Right lobe of liver (tissue), 6 donors: ENCODE results near the gene SMC4. TPM values are rescaled to one million over a fixed set of nuclear protein-coding genes. Genes with fewer than 3 reads are reported as not detected.

Experiments
- ATAC-seq, 4 donors: fragments of 200-7000 bp; cut with Tn5 transposase; one replicate each; pipeline ENCODE4 v1.9.1; 2020; ENCODE audit warnings: mild to moderate bottlenecking in 4 of 4, moderate library complexity in 4 of 4
- DNase-seq, 3 donors: peaks; one replicate each; pipeline ENCODE4 v3.0.0-alpha.2; 2020
- H3K27ac ChIP-seq, 3 donors: fragments of 200-600 bp; one replicate each; pipeline ENCODE4 v1.8.0; 2022
- H3K27me3 ChIP-seq, 2 donors: fragments of 200-600 bp; one replicate each; pipeline ENCODE4 v1.8.0; 2022
- H3K36me3 ChIP-seq, 4 donors: fragments of 200-600 bp; sonication (generic) in 1 of 4; one replicate each; pipeline versions ENCODE4 v1.5.1 to v1.8.0; 2017 to 2022; ENCODE audit warnings: control low read depth in 1 of 4
- H3K4me1 ChIP-seq, 4 donors: fragments of 200-600 bp; sonication (generic) in 1 of 4; one replicate each; pipeline versions ENCODE4 v1.5.1 to v1.8.0; 2017 to 2022; ENCODE audit warnings: control low read depth in 1 of 4
- H3K4me3 ChIP-seq, 3 donors: fragments of 200-600 bp; one replicate each; pipeline ENCODE4 v1.8.0; 2022
- H3K9me3 ChIP-seq, 4 donors: fragments of 200-600 bp; sonication (generic) in 1 of 4; one replicate each; pipeline versions ENCODE4 v1.5.1 to v1.8.0; 2017 to 2022; ENCODE audit warnings: control low read depth in 1 of 4
- POLR2A ChIP-seq: fragments of 450-650 bp; IDR thresholded peaks from one replicate; pipeline ENCODE4 v1.6.1; 2017; ENCODE audit warnings: antibody characterized with exemption, mild to moderate bottlenecking
- WGBS: methylation state at CpG from one replicate; pipeline ENCODE4 v1.1.6; 2018; ENCODE audit warnings: low coverage, low lambda C conversion rate; ENCODE audit not compliant: insufficient coverage; ENCODE audit errors: missing lambda C conversion rate; 5-methylcytosine and 5-hydroxymethylcytosine counted together
- intact Hi-C, 2 donors: fragments of 100-400 bp; cut with DNase I; formaldehyde crosslinking; loops; one replicate each; pipeline versions ENCODE4 v1.11.2 to v1.14.1; 2022
- total RNA-seq, 6 experiments: library from RNA; depleted of rRNA in 2 of 6; stranded (reverse); fragments of >200 nt in 2 of 6; fragmentation: NEBNext Ultra II Directional in 3 of 6; extraction: Animal tissue kit (Norgen Biotek cat#: 25700) in 3 of 6; gene quantifications; one replicate each; pipeline versions ENCODE4 v1.1.0 to v1.2.4, GENCODE V29; 2016 to 2023
- TF ChIP-seq, protein P1 (sequence below), 4 donors: fragments of 200-600 bp in 3 of 4; fragments of 450-650 bp in 1 of 4; IDR thresholded peaks; one replicate each; pipeline versions ENCODE4 v1.5.1 to v1.8.0; 2016 to 2022; ENCODE audit warnings: antibody characterized with exemption in 4 of 4, mild to moderate bottlenecking in 2 of 4
- donor health status: DM: no; HTN: yes; CAD: no.
- donor health status: DM: no; HTN: no; CAD: no.
- donor health status: DM: no; HTN: no; CAD: no.
- donor health status: DM: no; HTN: yes; CAD: no.
- donor health status: DM: no; HTN: yes; CAD: no.

The SMC4 gene
- total RNA-seq, 6 experiments from 2014 or later: 11.3 to 26.7 (median 18.1) TPM

GRCh38 chr3:160473978-160474377, 74.5 kb downstream of the SMC4 start:
- no peaks in the 10 kb centered on the region for H3K9me3 ChIP-seq
- intact Hi-C loops: no loop called here
- ATAC-seq (no peak), DNase-seq (no peak)
- no peak overlapping the region for H3K27ac ChIP-seq
- peaks cover 0 to 5% (median 0%) of the 10 kb centered on the region in 4 donors for H3K4me1 ChIP-seq
- no peaks in the 10 kb centered on the region for H3K27me3 ChIP-seq
- H3K4me3 ChIP-seq: no peak overlapping the region
- 44% methylated on average over 1 of the region's 1 CpG for WGBS
- H3K36me3 ChIP-seq: no peaks in the 10 kb centered on the region
- TF ChIP-seq, protein P1, sequence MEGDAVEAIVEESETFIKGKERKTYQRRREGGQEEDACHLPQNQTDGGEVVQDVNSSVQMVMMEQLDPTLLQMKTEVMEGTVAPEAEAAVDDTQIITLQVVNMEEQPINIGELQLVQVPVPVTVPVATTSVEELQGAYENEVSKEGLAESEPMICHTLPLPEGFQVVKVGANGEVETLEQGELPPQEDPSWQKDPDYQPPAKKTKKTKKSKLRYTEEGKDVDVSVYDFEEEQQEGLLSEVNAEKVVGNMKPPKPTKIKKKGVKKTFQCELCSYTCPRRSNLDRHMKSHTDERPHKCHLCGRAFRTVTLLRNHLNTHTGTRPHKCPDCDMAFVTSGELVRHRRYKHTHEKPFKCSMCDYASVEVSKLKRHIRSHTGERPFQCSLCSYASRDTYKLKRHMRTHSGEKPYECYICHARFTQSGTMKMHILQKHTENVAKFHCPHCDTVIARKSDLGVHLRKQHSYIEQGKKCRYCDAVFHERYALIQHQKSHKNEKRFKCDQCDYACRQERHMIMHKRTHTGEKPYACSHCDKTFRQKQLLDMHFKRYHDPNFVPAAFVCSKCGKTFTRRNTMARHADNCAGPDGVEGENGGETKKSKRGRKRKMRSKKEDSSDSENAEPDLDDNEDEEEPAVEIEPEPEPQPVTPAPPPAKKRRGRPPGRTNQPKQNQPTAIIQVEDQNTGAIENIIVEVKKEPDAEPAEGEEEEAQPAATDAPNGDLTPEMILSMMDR (IDR thresholded peaks at IDR 0.05): no peak
- TF ChIP-seq POLR2A: no peak

GRCh38 chr3:160474416-160474838, 75.0 kb downstream of the SMC4 start:
- Histone ChIP-seq H3K36me3 (no peaks in the 10 kb centered on the region), H3K9me3 (no peaks in the 10 kb centered on the region), H3K27me3 (no peaks in the 10 kb centered on the region), H3K4me1 (peaks cover 0 to 5% (median 0%) of the 10 kb centered on the region in 4 donors), H3K4me3 (no peak overlapping the region), H3K27ac (no peak overlapping the region)
- intact Hi-C loops: no loop called here
- ATAC-seq (peak in 1 of 4 donors; percentile 71), DNase-seq (no peak)
- TF ChIP-seq, protein P1 (IDR thresholded peaks at IDR 0.05): no peak
- no peak for TF ChIP-seq POLR2A

DNA sequence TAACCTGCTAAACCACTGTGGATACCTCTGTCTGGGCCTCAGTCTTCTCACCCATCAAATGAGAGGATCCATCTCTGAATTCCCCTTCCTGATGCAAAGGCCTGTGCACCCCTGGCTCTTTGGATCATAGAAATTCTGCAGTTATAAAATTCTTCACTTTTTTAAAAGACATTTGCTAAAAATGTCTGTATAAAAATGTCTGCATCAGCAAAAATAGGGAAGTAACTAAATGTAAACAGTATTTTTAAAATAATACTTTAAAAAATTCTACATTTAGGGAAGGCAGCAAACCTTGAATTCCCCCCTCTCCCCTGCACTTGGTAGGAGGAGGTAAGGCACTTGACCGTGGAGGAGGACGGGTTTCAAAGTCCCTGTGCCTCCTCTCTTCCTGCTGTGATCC, 75.7 kb downstream of the SMC4 start:
- intact Hi-C loops: no loop called here
- no peaks in the 10 kb centered on the region for H3K9me3 ChIP-seq
- no peaks in the 10 kb centered on the region for H3K36me3 ChIP-seq
- peaks cover 0 to 5% (median 0%) of the 10 kb centered on the region in 4 donors for H3K4me1 ChIP-seq
- no peak overlapping the region for H3K4me3 ChIP-seq
- WGBS: 86% methylated on average over 2 of the region's 2 CpGs
- H3K27me3 ChIP-seq: no peaks in the 10 kb centered on the region
- TF ChIP-seq POLR2A: no peak
- TF ChIP-seq, protein P1 (IDR thresholded peaks at IDR 0.05): no peak
- ATAC-seq (no peak), DNase-seq (no peak)
- no peak overlapping the region for H3K27ac ChIP-seq

DNA sequence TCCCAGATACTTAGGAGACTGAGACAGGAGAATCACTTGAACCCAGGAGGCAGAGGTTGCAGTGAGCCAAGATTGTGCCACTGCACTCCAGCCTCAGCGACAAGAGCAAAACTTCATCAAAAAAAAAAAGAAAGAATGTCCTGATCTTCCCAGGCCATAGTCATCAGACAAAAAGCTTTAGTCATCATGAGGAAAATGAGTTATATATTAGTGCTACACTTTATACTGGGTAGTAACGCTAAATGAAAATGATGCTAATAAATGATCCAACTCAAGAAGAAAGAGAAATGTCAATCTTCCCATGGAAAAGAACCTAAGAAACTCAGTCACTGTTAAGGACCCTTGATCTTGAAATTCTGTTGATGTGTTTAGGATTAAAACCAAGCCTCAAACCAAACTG, 76.4 kb downstream of the SMC4 start:
- intact Hi-C loops: no loop called here
- TF ChIP-seq, protein P1 (IDR thresholded peaks at IDR 0.05): no peak
- no peak for TF ChIP-seq POLR2A
- Histone ChIP-seq H3K27me3 (no peaks in the 10 kb centered on the region), H3K36me3 (no peaks in the 10 kb centered on the region), H3K9me3 (no peaks in the 10 kb centered on the region), H3K4me3 (no peak overlapping the region), H3K27ac (no peak overlapping the region), H3K4me1 (peaks cover 0 to 5% (median 0%) of the 10 kb centered on the region in 4 donors)
- WGBS: 100% methylated on average over 2 of the region's 2 CpGs
- ATAC-seq (no peak), DNase-seq (no peak)

DNA sequence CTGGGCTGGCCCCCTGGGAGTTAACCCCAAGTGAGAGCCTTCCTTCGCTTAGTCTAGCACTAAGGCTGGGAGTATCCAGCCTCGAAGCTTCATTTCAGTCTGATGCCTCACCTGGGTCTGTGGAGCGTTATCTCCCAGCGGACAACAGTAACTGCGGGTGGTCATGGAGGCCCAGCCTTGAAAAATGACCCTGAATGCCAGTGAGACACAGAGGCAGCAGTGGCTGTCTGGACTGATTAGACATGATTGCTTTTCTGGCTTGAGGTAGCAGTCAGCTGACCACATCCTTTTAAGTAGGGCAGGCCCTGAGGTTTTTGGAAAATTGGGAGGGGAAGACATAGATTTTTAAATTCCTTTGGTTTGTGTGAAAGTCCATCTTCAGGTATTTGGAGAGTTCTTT, 78.3 kb downstream of the SMC4 start:
- no peak overlapping the region for H3K4me3 ChIP-seq
- no peaks in the 10 kb centered on the region for H3K27me3 ChIP-seq
- no peaks in the 10 kb centered on the region for H3K36me3 ChIP-seq
- ATAC-seq: no peak
- 61% methylated on average over 2 of the region's 5 CpGs for WGBS
- DNase-seq: no peak
- intact Hi-C loops: no loop called here
- no peaks in the 10 kb centered on the region for H3K9me3 ChIP-seq
- H3K27ac ChIP-seq: no peak overlapping the region
- no peak for TF ChIP-seq POLR2A
- TF ChIP-seq, protein P1 (IDR thresholded peaks at IDR 0.05): no peak
- peaks cover 0 to 5% (median 0%) of the 10 kb centered on the region in 4 donors for H3K4me1 ChIP-seq
